HG03196 (cell line): ENCODE measurements around the gene NUDT8.
"Not testable (repeated sequence)": the region's sequence is repeated elsewhere in the genome, so short reads cannot be mapped to it uniquely, and the experiment has no call there.

Experiments
- ATAC-seq: cut with Tn5 transposase; IDR thresholded peaks from one replicate; pipeline ENCODE4 v1.9.1; 2021; ENCODE audit not compliant: unreplicated experiment

Gene NUDT8

GRCh38 chr11:67596753-67597300 is 32.9 kb downstream of the NUDT8 start:
- no peak for ATAC-seq

- no peak for ATAC-seq
Observed at GRCh38 chr11:67594480-67594879, 35.3 kb downstream of the NUDT8 start.

- no peak for ATAC-seq
Observed at GRCh38 chr11:67593565-67593905, 36.2 kb downstream of the NUDT8 start.

- ATAC-seq, result no peak
Observed at GRCh38 chr11:67592880-67593564, 36.7 kb downstream of the NUDT8 start.

- ATAC-seq, result not testable (repeated sequence)
Observed at GRCh38 chr11:67588899-67589415, 40.8 kb downstream of the NUDT8 start.

GRCh38 chr11:67588136-67588503 is 41.6 kb downstream of the NUDT8 start:
- ATAC-seq, result peak; percentile 17

GRCh38 chr11:67586568-67587250 is 43.0 kb downstream of the NUDT8 start:
- ATAC-seq, result no peak

- no peak for ATAC-seq
Observed at GRCh38 chr11:67585911-67586310, 43.8 kb downstream of the NUDT8 start.

- no peak for ATAC-seq
Observed at GRCh38 chr11:67584881-67585873, 44.6 kb downstream of the NUDT8 start.

- no peak for ATAC-seq
Observed at GRCh38 chr11:67584205-67584880, 45.4 kb downstream of the NUDT8 start.

- peak; percentile 56 for ATAC-seq
Observed at GRCh38 chr11:67583247-67584204, 46.2 kb downstream of the NUDT8 start, which contains the start of gene GSTP1. GSTP1 (plus strand) TSS chr11:67583812; CDS start chr11:67583844, 32 bp downstream.

- ATAC-seq, result no peak
Observed at GRCh38 chr11:67582011-67582410, 47.7 kb downstream of the NUDT8 start.

GRCh38 chr11:67581469-67581868 is 48.3 kb downstream of the NUDT8 start:
- no peak for ATAC-seq

- ATAC-seq, result no peak
Observed at GRCh38 chr11:67577951-67578350, 51.8 kb downstream of the NUDT8 start.
